CD4-positive, alpha-beta T cell treated with Interleukin-15 for 4 hours (primary cell): ENCODE measurements around the gene HMGA1.
"Not testable (repeated sequence)": the region's sequence is repeated elsewhere in the genome, so short reads cannot be mapped to it uniquely, and the experiment has no call there.

Source experiments
- DNase-seq: peaks from one replicate; pipeline ENCODE4 v3.0.0-alpha.2; 2020; ENCODE audit warnings: low spot score

HMGA1 gene

GRCh38 chr6:34260576-34261267, 24.0 kb downstream of the HMGA1 start:
- no peak for DNase-seq

DNA sequence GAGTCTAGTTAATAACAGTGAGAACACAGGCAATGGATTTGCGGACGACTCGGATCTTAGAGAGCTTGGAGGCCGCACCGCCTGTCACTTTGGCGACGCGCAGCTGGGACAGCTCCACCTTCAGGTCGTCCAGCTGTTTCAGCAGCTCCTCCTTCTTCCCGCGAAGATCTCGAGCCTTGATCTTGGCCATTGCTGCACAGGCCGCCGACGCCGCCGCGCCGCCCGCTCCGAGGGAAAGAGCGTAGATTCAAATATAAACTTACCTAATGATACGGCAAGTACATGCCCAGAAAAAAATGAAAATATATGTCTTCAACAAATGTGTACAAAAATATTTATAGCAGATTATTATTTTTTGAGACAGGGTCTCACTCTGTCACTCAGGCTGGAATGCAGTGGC, 26.8 kb downstream of the HMGA1 start:
- DNase-seq: not testable (repeated sequence)

DNA sequence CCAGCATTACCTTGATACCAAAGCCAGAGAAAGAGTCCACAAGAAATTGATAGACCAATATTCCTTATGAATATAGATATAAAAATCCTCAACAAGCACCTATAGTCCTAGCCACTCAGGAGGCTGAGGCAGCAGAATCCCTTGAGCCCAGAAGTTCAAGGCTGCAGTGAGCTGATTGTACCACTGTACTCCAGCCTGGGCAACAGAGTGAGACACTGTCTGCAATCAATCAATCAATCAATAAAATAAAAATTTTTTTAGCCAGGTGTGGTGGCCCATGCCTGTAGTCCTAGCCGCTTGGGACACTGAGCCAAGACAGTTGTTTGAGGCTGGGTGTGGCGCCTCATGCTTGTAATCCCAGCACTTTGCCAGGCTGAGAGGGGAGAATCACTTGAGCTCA, 31.1 kb downstream of the HMGA1 start:
- DNase-seq: no peak

DNA sequence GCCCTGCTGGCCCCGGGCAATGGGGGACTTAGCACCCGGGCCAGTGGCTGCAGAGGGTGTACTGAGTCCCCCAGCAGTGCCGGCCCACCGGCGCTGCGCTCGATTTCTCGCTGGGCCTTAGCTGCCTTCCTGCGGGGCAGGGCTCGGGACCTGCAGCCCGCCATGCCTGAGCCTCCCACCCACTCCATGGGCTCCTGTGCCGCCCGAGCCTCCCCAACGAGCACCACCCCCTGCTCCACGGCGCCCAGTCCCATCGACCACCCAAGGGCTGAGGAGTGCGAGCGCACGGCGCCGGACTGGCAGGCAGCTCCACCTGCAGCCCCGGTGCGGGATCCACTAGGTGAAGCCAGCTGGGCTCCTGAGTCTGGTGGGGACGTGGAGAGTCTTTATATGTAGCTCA, 32.5 kb downstream of the HMGA1 start:
- DNase-seq: not testable (repeated sequence)

DNA sequence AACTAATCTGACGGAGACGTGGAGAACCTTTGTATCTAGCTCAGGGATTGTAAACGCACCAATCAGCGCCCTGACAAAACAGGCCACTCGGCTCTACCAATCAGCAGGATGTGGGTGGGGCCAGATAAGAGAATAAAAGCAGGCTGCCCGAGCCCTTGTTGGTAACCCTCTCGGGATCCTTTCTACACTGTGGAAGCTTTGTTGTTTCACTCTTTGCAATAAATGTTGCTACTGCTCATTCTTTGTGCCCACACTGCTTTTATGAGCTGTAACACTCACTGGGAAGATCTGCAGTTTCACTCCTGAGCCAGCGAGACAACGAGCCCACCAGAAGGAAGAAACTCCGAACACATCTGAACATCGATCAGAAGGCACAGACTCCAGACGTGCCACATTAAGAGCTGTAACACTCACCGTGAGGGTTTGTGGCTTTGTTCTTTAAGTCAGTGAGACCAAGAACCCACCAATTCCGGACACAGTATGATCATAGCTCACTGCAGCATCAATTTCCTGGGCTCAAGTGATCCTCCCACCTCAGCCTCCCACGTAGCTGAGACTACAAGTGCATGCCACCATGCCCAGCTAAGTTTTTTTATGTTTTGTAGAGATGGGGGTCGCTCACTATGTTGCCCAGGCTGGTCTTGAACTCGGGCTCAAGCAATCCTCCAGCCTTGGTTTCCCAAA, 33.1 kb downstream of the HMGA1 start:
- not testable (repeated sequence) for DNase-seq

DNA sequence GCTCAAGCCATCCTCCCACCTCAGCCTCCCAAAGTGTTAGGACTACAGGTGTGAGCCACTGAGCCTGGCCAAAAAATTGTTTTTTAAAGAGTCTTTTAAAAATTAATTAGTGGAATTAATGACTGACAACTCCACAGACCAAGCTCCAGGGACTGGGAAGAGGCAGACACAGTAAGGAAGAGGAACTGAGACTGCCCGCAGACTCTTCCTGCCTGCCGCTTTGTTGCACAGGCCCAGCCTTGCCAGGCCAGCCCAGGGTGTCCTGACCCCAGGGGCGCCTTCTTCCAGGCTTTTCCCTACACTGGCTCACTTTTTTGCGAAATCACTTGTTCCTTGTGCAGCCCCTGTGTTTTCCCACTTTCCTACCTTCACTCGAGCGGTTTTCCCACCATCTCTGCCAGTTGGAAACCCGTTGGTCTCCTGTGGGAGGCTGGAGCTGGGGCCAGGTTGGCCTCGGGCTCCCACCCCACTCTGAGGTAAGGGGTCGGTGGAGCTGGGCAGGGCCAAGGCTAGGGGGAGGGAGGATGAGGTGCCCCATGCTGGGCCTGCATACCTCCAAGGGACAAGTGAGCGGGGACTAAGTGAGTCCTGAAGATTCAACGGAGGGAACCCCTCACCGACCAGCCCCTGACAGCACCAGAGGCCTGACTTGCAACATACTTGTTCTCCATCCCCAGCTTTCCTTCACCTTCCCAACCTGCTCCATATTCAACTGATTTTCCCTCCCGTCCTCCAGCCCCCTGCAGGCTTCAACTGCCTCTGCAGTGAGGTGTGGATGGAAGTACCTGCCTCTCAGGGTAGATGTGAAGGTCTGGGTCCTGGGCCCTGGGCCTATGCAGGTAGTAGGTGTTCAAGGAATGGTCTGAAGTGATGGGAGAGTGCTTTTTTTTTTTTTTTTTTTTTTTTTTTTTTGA, 35.6 kb downstream of the HMGA1 start:
- DNase-seq: no peak

DNA sequence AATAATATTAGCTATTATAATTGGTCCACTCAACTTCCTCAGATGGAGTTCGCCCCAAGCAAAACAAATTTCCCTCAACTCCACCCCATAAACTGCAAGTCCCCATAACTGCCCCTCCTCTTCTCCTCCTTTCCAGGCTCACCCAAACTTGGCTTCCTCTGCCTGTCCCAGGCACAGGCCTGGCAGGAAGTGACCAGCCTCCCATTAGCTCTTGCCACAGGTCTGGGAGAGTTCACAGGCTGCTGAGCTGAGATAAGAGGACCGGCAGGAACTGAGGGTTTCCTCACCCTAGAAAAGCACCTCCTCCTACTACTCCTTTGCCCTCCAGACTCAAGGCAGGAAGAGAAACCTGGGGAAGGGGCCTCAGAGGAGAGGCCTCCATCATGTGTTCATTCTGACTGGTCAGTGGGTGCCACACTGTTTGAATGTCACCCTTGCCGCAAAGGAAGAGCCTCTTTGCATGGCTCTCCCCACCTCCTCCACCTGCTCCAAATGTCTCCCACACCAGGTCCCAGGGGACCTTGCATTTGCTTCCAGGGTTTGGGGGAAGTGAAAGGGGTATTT, 36.7 kb downstream of the HMGA1 start:
- DNase-seq: no peak

GRCh38 chr6:34274129-34274528, 37.5 kb downstream of the HMGA1 start:
- no peak for DNase-seq

- no peak for DNase-seq
Observed at GRCh38 chr6:34275128-34275804, 38.6 kb downstream of the HMGA1 start.

- no peak for DNase-seq
Observed at GRCh38 chr6:34276191-34276590, 39.5 kb downstream of the HMGA1 start.

- no peak for DNase-seq
Observed at GRCh38 chr6:34276881-34277762, 40.4 kb downstream of the HMGA1 start.

GRCh38 chr6:34277763-34278112, 41.1 kb downstream of the HMGA1 start:
- no peak for DNase-seq

DNA sequence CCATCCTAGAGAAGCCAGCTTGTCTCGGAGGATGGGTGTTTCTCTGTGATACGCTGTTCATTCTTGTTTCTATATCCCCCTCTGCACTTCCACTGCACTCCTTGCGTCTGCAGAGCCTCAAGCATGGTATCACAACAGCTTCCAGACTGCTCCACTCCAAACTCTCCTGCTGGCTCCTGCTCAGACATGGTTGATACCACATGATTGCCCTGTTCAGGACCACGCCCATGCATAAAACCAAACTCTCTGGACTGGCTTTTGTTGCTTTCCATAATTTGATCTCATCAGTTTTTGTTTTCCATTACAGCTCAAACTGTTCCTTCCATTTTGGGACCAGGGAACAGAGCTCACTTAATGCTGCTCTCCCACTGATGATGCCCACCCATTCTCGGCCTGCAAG, 42.2 kb downstream of the HMGA1 start:
- no peak for DNase-seq

DNA sequence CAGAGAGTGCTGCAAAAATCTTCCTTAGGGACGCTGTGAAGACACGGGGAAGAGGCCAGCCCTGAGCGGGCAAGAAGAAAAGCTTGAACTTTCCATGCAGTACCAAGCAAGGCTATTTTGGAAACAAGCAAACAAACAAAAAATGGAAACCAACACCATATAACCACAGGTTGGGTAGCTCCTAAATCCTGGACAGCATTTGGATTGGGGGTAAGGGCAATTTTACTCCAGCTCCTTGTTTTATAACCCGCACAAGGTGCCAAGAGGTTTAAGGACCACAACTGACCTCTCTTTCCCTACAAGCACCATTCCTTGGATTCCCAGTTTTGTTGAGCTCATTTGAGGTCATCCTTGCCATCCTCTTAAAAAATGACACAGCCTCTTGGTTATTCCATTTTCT, 43.5 kb downstream of the HMGA1 start:
- no peak for DNase-seq

- no peak for DNase-seq
Observed at GRCh38 chr6:34281702-34282334, 45.1 kb downstream of the HMGA1 start.

GRCh38 chr6:34284563-34285447, 48.1 kb downstream of the HMGA1 start:
- no peak for DNase-seq

- no peak for DNase-seq
Observed at GRCh38 chr6:34285448-34286164, 48.9 kb downstream of the HMGA1 start.

- no peak for DNase-seq
Observed at GRCh38 chr6:34288581-34288980, 51.9 kb downstream of the HMGA1 start.

GRCh38 chr6:34289137-34289536, 52.5 kb downstream of the HMGA1 start:
- no peak for DNase-seq
